ENCODE measurements around the gene KCNIP1.

Gene KCNIP1

GRCh38 chr5:170563824-170564567, 60.2 kb downstream of the KCNIP1 start:
- no peak for DNase-seq (ENCODE audit: low spot score)

- no peak for DNase-seq (ENCODE audit: low spot score)
Measured at GRCh38 chr5:170565072-170565471, 61.3 kb downstream of the KCNIP1 start.

- no peak for DNase-seq (ENCODE audit: low spot score)
Measured at GRCh38 chr5:170569101-170569500, 65.3 kb downstream of the KCNIP1 start.

GRCh38 chr5:170570476-170570875, 66.7 kb downstream of the KCNIP1 start:
- DNase-seq (ENCODE audit: low spot score) = no peak

- no peak for DNase-seq (ENCODE audit: low spot score)
Measured at GRCh38 chr5:170571281-170571731, 67.5 kb downstream of the KCNIP1 start.

GRCh38 chr5:170571875-170572852, 68.3 kb downstream of the KCNIP1 start:
- DNase-seq (ENCODE audit: low spot score) = no peak

- DNase-seq (ENCODE audit: low spot score) = no peak
Measured at GRCh38 chr5:170573114-170573513, 69.3 kb downstream of the KCNIP1 start.

GRCh38 chr5:170573660-170574059, 69.8 kb downstream of the KCNIP1 start:
- DNase-seq (ENCODE audit: low spot score) = no peak

- DNase-seq (ENCODE audit: low spot score) = no peak
Measured at GRCh38 chr5:170576602-170577535, 73.0 kb downstream of the KCNIP1 start.

GRCh38 chr5:170579601-170580000, 75.8 kb downstream of the KCNIP1 start:
- no peak for DNase-seq (ENCODE audit: low spot score)

GRCh38 chr5:170581211-170581610, 77.4 kb downstream of the KCNIP1 start:
- DNase-seq (ENCODE audit: low spot score) = no peak

GRCh38 chr5:170582644-170583330, 79.0 kb downstream of the KCNIP1 start:
- no peak for DNase-seq (ENCODE audit: low spot score)

GRCh38 chr5:170584003-170584402, 80.2 kb downstream of the KCNIP1 start:
- no peak for DNase-seq (ENCODE audit: low spot score)

- no peak for DNase-seq (ENCODE audit: low spot score)
Measured at GRCh38 chr5:170584450-170585058, 80.7 kb downstream of the KCNIP1 start.

GRCh38 chr5:170585273-170585948, 81.6 kb downstream of the KCNIP1 start:
- DNase-seq (ENCODE audit: low spot score) = no peak

GRCh38 chr5:170587808-170588207, 84.0 kb downstream of the KCNIP1 start:
- DNase-seq (ENCODE audit: low spot score) = no peak

GRCh38 chr5:170589643-170590042, 85.8 kb downstream of the KCNIP1 start:
- no peak for DNase-seq (ENCODE audit: low spot score)

- no peak for DNase-seq (ENCODE audit: low spot score)
Measured at GRCh38 chr5:170590566-170590965, 86.7 kb downstream of the KCNIP1 start.

- no peak for DNase-seq (ENCODE audit: low spot score)
Measured at GRCh38 chr5:170591054-170591453, 87.2 kb downstream of the KCNIP1 start.

GRCh38 chr5:170596482-170597044, 92.7 kb downstream of the KCNIP1 start:
- DNase-seq (ENCODE audit: low spot score) = no peak
